K562 (cell line): ENCODE measurements around the gene CALHM3. TPM values are rescaled to one million over a fixed set of nuclear protein-coding genes. Genes with fewer than 3 reads are reported as not detected.

Experiments used
- ATAC-seq: fragments of 200-7000 bp; cut with Tn5 transposase; 3 replicates; pipeline ENCODE4 v1.9.1; 2020; ENCODE audit warnings: moderate library complexity
- BruUV-seq: library from RNA; stranded (reverse); fragments of 400-500 nt; replicated peaks from 2 replicates; lab custom pipeline; 2021; lab: Mats Ljungman, UMichigan
- CTCF ChIA-PET: fragments of 300-600 bp; formaldehyde crosslinking; extraction: SDS; loops from one replicate; lab custom pipeline; 2021; ENCODE audit warnings: low intra/inter-chr PET ratio; lab: Yijun Ruan, JAX
- POLR2A ChIA-PET: fragments of 300-600, 350-650 bp; sonication (Branson Sonifier 250); formaldehyde crosslinking; extraction: SDS; loops from one replicate; lab custom pipeline; 2021; ENCODE audit warnings: antibody characterized with exemption, inconsistent platforms; lab: Yijun Ruan, JAX
- DNase-seq, 4 experiments: peaks; one replicate each; pipeline versions ENCODE4 v3.0.0 to v3.0.0-alpha.2; 2011 to 2018; ENCODE audit warnings: low spot score in 3 of 4, mixed read lengths in 3 of 4; ENCODE audit errors: extremely low read depth in 1 of 4
- FAIRE-seq: peaks from 2 replicates; lab custom pipeline; 2011; peaks lifted over from hg19 to GRCh38; lab: Jason Lieb, UNC
- H2AFZ ChIP-seq: 2 replicates; pipeline ENCODE4 v1.6.0; 2011; ENCODE audit warnings: low read depth, low read length, control low read depth, inconsistent platforms
- H3K27ac ChIP-seq: fragments of 200-600 bp; 3 replicates; pipeline ENCODE4 v1.8.0; 2011; ENCODE audit warnings: low read depth, mild to moderate bottlenecking, control low read depth, inconsistent platforms, low read length, moderate library complexity, mixed read lengths; ENCODE audit errors: extremely low read depth
- H3K27me3 ChIP-seq, 2 experiments: fragments of 300-600 bp in 1 of 2; 2 replicates in 1 of 2; 3 replicates in 1 of 2; pipeline versions ENCODE4 v1.6.0 to v1.8.0; 2011; ENCODE audit warnings: inconsistent platforms in 2 of 2, low read length in 2 of 2, mild to moderate bottlenecking in 1 of 2, mixed read lengths in 1 of 2, moderate library complexity in 1 of 2; ENCODE audit not compliant: control insufficient read depth in 2 of 2, insufficient read depth in 2 of 2
- H3K36me3 ChIP-seq: fragments of 300-600 bp; 3 replicates; pipeline ENCODE4 v1.8.0; 2011; ENCODE audit warnings: mild to moderate bottlenecking, low read length, inconsistent platforms; ENCODE audit not compliant: control insufficient read depth, insufficient read depth
- H3K4me1 ChIP-seq, 2 experiments: fragments of 200-600 bp in 1 of 2; replicated peaks in 1 of 2; 2 replicates in 1 of 2; 3 replicates in 1 of 2; pipeline versions ENCODE4 v1.5.1 to v1.8.0; 2011; ENCODE audit warnings: inconsistent platforms in 2 of 2, low read length in 2 of 2, mild to moderate bottlenecking in 1 of 2, mixed read lengths in 1 of 2, moderate library complexity in 1 of 2; ENCODE audit not compliant: control insufficient read depth in 2 of 2, insufficient read depth in 2 of 2
- H3K4me2 ChIP-seq: 2 replicates; pipeline ENCODE4 v1.6.1; 2011; ENCODE audit warnings: low read length, control low read depth, inconsistent platforms, mixed read lengths; ENCODE audit not compliant: insufficient read depth
- H3K4me3 ChIP-seq: fragments of 200-600 bp; sonication (generic), shearing (Covaris generic); 2 replicates; pipeline ENCODE4 v1.5.1; 2016; ENCODE audit warnings: control low read depth, inconsistent platforms
- H3K79me2 ChIP-seq: fragments of 200-600 bp; 3 replicates; pipeline ENCODE4 v1.8.0; 2011; ENCODE audit warnings: low read length, inconsistent platforms; ENCODE audit not compliant: control insufficient read depth, insufficient read depth
- H3K9ac ChIP-seq, 2 experiments: 2 replicates each; pipeline versions ENCODE4 v1.6.0 to v1.6.1; 2011; ENCODE audit warnings: low read depth in 2 of 2, low read length in 2 of 2, control low read depth in 1 of 2, inconsistent platforms in 1 of 2, mild to moderate bottlenecking in 1 of 2, mixed read lengths in 1 of 2; ENCODE audit not compliant: insufficient read depth in 1 of 2
- H3K9me1 ChIP-seq: one replicate; pipeline ENCODE4 v1.6.0; 2011; ENCODE audit warnings: inconsistent platforms, mild to moderate bottlenecking, low read length, moderate library complexity; ENCODE audit not compliant: control insufficient read depth, insufficient read depth
- H3K9me3 ChIP-seq: replicated peaks from 2 replicates; pipeline ENCODE4 v1.5.1; 2011; ENCODE audit warnings: low read depth, low read length, inconsistent platforms; ENCODE audit not compliant: control insufficient read depth, insufficient read depth
- H4K20me1 ChIP-seq: replicated peaks from 2 replicates; pipeline ENCODE4 v1.6.1; 2011; ENCODE audit warnings: low read length, inconsistent platforms, mixed read lengths; ENCODE audit not compliant: control insufficient read depth, insufficient read depth
- C11orf30 ChIP-seq: fragments of 450-650 bp; IDR thresholded peaks from 2 replicates; pipeline ENCODE4 v1.6.1; 2016; ENCODE audit warnings: low read depth, mild to moderate bottlenecking
- CHD1 ChIP-seq: fragments of 200-600 bp; sonication (generic); IDR thresholded peaks from one replicate; pipeline ENCODE4 v1.6.1; 2012; ENCODE audit warnings: mild to moderate bottlenecking, moderate library complexity, low read length, inconsistent platforms
- DPF2 ChIP-seq: fragments of 450-650 bp; IDR thresholded peaks from 2 replicates; pipeline ENCODE4 v1.6.1; 2016
- E2F8 ChIP-seq: fragments of 450-650 bp; IDR thresholded peaks from 2 replicates; pipeline ENCODE4 v1.7.1; 2018; ENCODE audit warnings: mild to moderate bottlenecking, low read depth; ENCODE audit not compliant: partially characterized antibody
- IRF9 ChIP-seq: fragments of 450-650 bp; IDR thresholded peaks from 2 replicates; pipeline ENCODE4 v1.6.1; 2016; ENCODE audit warnings: missing biosample characterization, missing genetic modification characterization
- MEF2A ChIP-seq: IDR thresholded peaks from 2 replicates; pipeline ENCODE4 v1.6.1; 2011; ENCODE audit warnings: low read depth, mild to moderate bottlenecking, low read length, moderate library complexity; ENCODE audit not compliant: control insufficient read depth
- NR2C2 ChIP-seq, 2 experiments: fragments of 200-800 bp in 1 of 2; sonication (Bioruptor generic) in 1 of 2; sonication (generic) in 1 of 2; formaldehyde crosslinking in 1 of 2; IDR thresholded peaks; 2 replicates each; pipeline versions ENCODE4 v1.6.1 to v1.8.0; 2016 to 2022; ENCODE audit warnings: mild to moderate bottlenecking in 1 of 2, missing compliant biosample characterization in 1 of 2, missing genetic modification characterization in 1 of 2, missing genetic modification reagents in 1 of 2
- RBM34 ChIP-seq: fragments of 200-400 bp; formaldehyde crosslinking; IDR thresholded peaks from 2 replicates; pipeline ENCODE4 v1.6.1; 2018; ENCODE audit warnings: low read length, borderline replicate concordance; ENCODE audit not compliant: insufficient read depth
- ZNF280B ChIP-seq: fragments of 250-450 bp; sonication (Bioruptor Pico); IDR thresholded peaks from 2 replicates; pipeline ENCODE4 v1.5.1; 2021; ENCODE audit warnings: mild to moderate bottlenecking
- WGBS: fragments of 100-300 bp; shearing (Covaris generic); methylation state at CpG from one replicate; pipeline ENCODE4 v1.1.6; 2016; ENCODE audit warnings: low coverage, mixed read lengths; ENCODE audit not compliant: insufficient coverage; ENCODE audit errors: missing lambda C conversion rate; 5-methylcytosine and 5-hydroxymethylcytosine counted together
- in situ Hi-C: fragments of 300-500 bp; cut with MboI; formaldehyde crosslinking; loops from 4 replicates; pipeline ENCODE4 v1.15.0; 2018; ENCODE audit warnings: inconsistent platforms, mixed read lengths
- intact Hi-C: fragments of 100-400 bp; cut with micrococcal nuclease; formaldehyde crosslinking; loops from 2 replicates; pipeline ENCODE4 v1.14.2; 2022
- polyA plus RNA-seq, 8 experiments: library from polyadenylated mRNA; depleted of rRNA in 4 of 8; stranded (reverse) in 5 of 8; unstranded in 3 of 8; fragments of >200 nt; fragmentation: Nextera tagmentation in 2 of 8; fragmentation: Illumina TruSeq in 1 of 8; extraction: Ambion mirVana in 2 of 8; extraction: Trizol in 1 of 8; gene quantifications; 2 replicates each; pipeline versions ENCODE4 v1.2.1 to v1.2.3, GENCODE V29; 2011 to 2014; ENCODE audit warnings: inconsistent platforms in 1 of 8, missing spikeins in 1 of 8
- total RNA-seq, 7 experiments: library from RNA; depleted of rRNA in 6 of 7; stranded (reverse); fragments of >200 nt in 6 of 7; fragmentation: Illumina TruSeq in 2 of 7; extraction: Trizol in 2 of 7; gene quantifications; 2 replicates each; pipeline versions ENCODE4 v1.2.1 to v1.2.3, GENCODE V29; 2011 to 2021; ENCODE audit warnings: low replicate concordance in 1 of 7
- TF ChIP-seq, protein P1 (sequence below): fragments of 200-800 bp; sonication (Bioruptor generic); IDR thresholded peaks from 2 replicates; pipeline ENCODE4 v1.6.1; 2016; ENCODE audit warnings: missing genetic modification characterization, missing compliant biosample characterization

CALHM3 gene
- total and polyA plus RNA-seq, 9 of the 15 experiments (the other 6 are each of a cell fraction or from before 2014, with no cell fraction given), result not detected

DNA sequence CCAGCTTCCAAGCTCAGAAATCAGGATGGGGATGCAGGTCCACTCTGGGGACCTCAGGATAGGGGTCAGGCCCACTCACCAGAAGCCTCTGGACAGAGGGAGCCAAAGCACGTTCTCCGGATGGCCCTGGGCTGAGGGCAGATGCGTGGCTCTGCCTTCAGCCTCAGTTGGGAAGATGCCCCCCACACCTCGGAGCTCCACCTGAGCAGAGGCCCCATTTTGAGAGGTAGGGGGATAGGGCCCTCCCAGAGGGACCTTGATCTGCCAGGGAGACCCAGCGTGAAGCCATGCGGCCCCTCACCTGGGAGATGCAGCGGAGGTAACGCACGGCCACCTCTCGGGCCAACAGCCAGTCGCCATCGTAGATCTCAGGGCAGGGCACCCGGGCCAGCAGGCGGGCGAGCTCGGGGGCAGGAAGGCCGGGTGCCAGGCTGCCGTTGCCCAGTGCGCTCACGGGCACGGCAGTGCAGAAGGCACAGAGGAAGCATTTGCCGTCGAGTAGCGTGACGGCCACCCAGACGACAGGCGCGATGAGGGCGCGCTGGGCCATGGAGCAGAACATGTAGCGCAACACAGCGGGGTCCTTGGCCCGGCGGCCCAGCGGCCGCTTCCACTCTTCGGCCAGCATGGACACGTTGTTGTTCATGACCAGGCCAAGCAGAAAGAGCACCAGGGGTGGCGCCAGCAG, 21.0 kb downstream of the CALHM3 start:
- ATAC-seq, result no peak
- no peaks in the 10 kb centered on the region; the same call in 1 of the 2 replicates for H4K20me1 ChIP-seq
- no peak overlapping the region for H3K4me3 ChIP-seq
- H3K9ac ChIP-seq, result no peak overlapping the region
- ChIA-PET CTCF (no interaction called here), POLR2A (interaction anchor here (0.6 kb wide), 1 partner anchor 52 kb away, joined by 3 read pairs; no protein-coding TSS in a partner anchor)
- H3K79me2 ChIP-seq, result no peaks in the 10 kb centered on the region
- no peaks in the 10 kb centered on the region for H3K9me3 ChIP-seq
- 42% methylated on average over 27 of the region's 39 CpGs for WGBS
- H3K4me1 ChIP-seq, result peaks cover 0 to 6% of the 10 kb centered on the region in 2 experiments; a peak in 2 of 5 replicates
- H3K36me3 ChIP-seq, result no peaks in the 10 kb centered on the region
- no peaks in the 10 kb centered on the region for H3K9me1 ChIP-seq
- H3K27ac ChIP-seq, result no peak overlapping the region
- no peak overlapping the region for H2AFZ ChIP-seq
- no peak overlapping the region for H3K4me2 ChIP-seq
- no peak for DNase-seq
- H3K27me3 ChIP-seq, result no peaks in the 10 kb centered on the region; a peak in 2 of 5 replicates
- no TSS peak for BruUV-seq
- in situ Hi-C loops (no loop called here), intact Hi-C loops (no loop called here)
- FAIRE-seq, result no peak
- TF ChIP-seq C11orf30 (no peak), NR2C2 (CRISPR knock-in tag; IDR thresholded peaks at IDR 0.05) (no peak), NR2C2 (tag; IDR thresholded peaks at IDR 0.05) (no peak), DPF2 (no peak), IRF9 (tag) (no peak), MEF2A (no peak), RBM34 (no peak), ZNF280B (no peak), CHD1 (no peak), E2F8 (no peak)
- TF ChIP-seq, protein P1, sequence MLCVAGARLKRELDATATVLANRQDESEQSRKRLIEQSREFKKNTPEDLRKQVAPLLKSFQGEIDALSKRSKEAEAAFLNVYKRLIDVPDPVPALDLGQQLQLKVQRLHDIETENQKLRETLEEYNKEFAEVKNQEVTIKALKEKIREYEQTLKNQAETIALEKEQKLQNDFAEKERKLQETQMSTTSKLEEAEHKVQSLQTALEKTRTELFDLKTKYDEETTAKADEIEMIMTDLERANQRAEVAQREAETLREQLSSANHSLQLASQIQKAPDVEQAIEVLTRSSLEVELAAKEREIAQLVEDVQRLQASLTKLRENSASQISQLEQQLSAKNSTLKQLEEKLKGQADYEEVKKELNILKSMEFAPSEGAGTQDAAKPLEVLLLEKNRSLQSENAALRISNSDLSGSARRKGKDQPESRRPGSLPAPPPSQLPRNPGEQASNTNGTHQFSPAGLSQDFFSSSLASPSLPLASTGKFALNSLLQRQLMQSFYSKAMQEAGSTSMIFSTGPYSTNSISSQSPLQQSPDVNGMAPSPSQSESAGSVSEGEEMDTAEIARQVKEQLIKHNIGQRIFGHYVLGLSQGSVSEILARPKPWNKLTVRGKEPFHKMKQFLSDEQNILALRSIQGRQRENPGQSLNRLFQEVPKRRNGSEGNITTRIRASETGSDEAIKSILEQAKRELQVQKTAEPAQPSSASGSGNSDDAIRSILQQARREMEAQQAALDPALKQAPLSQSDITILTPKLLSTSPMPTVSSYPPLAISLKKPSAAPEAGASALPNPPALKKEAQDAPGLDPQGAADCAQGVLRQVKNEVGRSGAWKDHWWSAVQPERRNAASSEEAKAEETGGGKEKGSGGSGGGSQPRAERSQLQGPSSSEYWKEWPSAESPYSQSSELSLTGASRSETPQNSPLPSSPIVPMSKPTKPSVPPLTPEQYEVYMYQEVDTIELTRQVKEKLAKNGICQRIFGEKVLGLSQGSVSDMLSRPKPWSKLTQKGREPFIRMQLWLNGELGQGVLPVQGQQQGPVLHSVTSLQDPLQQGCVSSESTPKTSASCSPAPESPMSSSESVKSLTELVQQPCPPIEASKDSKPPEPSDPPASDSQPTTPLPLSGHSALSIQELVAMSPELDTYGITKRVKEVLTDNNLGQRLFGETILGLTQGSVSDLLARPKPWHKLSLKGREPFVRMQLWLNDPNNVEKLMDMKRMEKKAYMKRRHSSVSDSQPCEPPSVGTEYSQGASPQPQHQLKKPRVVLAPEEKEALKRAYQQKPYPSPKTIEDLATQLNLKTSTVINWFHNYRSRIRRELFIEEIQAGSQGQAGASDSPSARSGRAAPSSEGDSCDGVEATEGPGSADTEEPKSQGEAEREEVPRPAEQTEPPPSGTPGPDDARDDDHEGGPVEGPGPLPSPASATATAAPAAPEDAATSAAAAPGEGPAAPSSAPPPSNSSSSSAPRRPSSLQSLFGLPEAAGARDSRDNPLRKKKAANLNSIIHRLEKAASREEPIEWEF, result no peak
